Body of pancreas (tissue), 4 donors: ENCODE measurements around the gene GPLD1. TPM values are rescaled to one million over a fixed set of nuclear protein-coding genes. Genes with fewer than 3 reads are reported as not detected.

Source experiments
- ATAC-seq: fragments of 150-250 bp; one replicate; pipeline ENCODE4 v1.9.1; 2016
- DNase-seq, 4 donors: peaks; one replicate each; pipeline ENCODE4 v3.0.0-alpha.2; 2019
- H3K27ac ChIP-seq, 4 donors: fragments of 200-600 bp; sonication (generic); 1 replicate in 3 of 4; 2 replicates in 1 of 4; pipeline versions ENCODE4 v1.5.1 to v1.6.1; 2016 to 2019; ENCODE audit warnings: mild to moderate bottlenecking in 1 of 4, mixed read lengths in 1 of 4, moderate library complexity in 1 of 4
- H3K27me3 ChIP-seq, 2 donors: fragments of 200-600 bp; sonication (generic); one replicate each; pipeline ENCODE4 v1.6.0; 2016; ENCODE audit warnings: mild to moderate bottlenecking in 1 of 2
- H3K36me3 ChIP-seq, 2 donors: fragments of 200-600 bp; sonication (generic); replicated peaks in 1 of 2; 2 replicates each; pipeline ENCODE4 v1.5.1; 2016; ENCODE audit warnings: low read depth in 2 of 2; ENCODE audit not compliant: insufficient read depth in 1 of 2
- H3K4me1 ChIP-seq: fragments of 200-600 bp; sonication (generic); one replicate; pipeline ENCODE4 v1.6.0; 2016
- H3K4me3 ChIP-seq, 2 donors: fragments of 200-600 bp; sonication (generic); 1 replicate in 1 of 2; 2 replicates in 1 of 2; pipeline ENCODE4 v1.5.1; 2016 to 2019
- H3K9me3 ChIP-seq, 3 donors: fragments of 200-600 bp; sonication (generic); 1 replicate in 2 of 3; 2 replicates in 1 of 3; pipeline ENCODE4 v1.5.1; 2016
- POLR2A ChIP-seq, 3 donors: fragments of 450-650 bp; IDR thresholded peaks; one replicate each; pipeline ENCODE4 v1.6.1; 2016; ENCODE audit warnings: antibody characterized with exemption in 3 of 3, mild to moderate bottlenecking in 2 of 3
- WGBS, 2 donors: methylation state at CpG; one replicate each; pipeline ENCODE4 v1.1.5; 2017; 5-methylcytosine and 5-hydroxymethylcytosine counted together
- intact Hi-C: fragments of 100-400 bp; cut with DNase I; formaldehyde crosslinking; loops from one replicate; pipeline ENCODE4 v1.15.1; 2023
- total RNA-seq, 2 donors: library from RNA; depleted of rRNA; stranded (reverse); fragments of >200 nt; gene quantifications; one replicate each; pipeline ENCODE4 v1.1.0, GENCODE V29; 2016
- TF ChIP-seq, protein P1 (sequence below), 7 experiments: fragments of 450-650 bp in 4 of 7; fragments of 200-600 bp in 3 of 7; sonication (generic) in 3 of 7; IDR thresholded peaks; one replicate each; pipeline ENCODE4 v1.5.1; 2016 to 2019; ENCODE audit warnings: antibody characterized with exemption in 7 of 7

The GPLD1 gene
- total RNA-seq, 2 donors from 2014 or later: 0.66 to 2.6 TPM

DNA sequence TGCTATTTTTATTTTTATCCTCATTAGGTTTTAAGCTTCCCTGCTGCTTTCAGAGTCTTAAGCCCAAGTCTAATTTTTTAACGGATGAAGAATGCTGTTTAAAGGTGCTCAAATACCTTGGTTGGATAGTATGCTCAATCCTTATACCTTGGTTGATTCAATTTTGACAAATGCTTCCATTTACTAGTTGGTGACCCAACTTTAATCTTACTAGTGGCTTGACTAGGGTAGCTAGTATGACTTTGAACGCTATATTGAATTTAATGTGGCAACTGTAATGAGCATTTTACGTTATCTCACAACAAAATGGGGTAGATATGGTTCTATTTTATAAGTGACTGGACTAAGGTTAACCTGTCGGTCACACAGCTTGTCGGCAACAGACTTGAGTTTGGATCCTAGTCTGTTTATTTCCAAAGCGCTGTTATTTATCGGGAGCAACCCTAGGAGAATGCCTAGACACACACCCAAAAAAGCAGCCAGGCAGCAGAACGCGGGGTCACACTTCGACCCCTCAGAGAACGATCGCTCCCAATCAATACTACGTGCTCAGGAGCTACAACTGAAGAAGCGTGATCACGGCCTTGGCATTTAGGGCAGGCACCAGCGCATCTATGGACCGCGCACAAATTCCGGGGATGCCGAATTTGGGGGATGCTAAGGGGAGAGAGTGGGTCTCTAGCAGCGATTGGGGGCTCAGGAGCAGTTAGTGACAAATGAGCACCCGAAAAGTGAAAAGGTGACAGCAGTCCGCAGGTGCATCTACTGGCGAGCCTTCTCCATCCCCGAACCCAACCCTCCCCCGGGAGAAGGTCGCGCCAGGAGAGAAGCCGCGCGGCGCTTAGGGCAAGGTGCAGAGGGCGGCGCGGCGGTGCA lies 4.8 kb upstream of the GPLD1 start:
- ATAC-seq (no peak), DNase-seq (no peak)
- 9 to 16% methylated on average over 24 to 36 of the region's 36 CpGs for WGBS, 2 donors
- Histone ChIP-seq H3K4me1 (peaks cover 22% of the 10 kb centered on the region), H3K4me3 (peak overlapping the region; percentile 44 to 63), H3K36me3 (no peaks in the 10 kb centered on the region), H3K9me3 (no peaks in the 10 kb centered on the region), H3K27me3 (no peaks in the 10 kb centered on the region), H3K27ac (peak overlapping the region; percentile 42 to 86 (median 80))
- intact Hi-C loops: no loop called here
- no peak for TF ChIP-seq POLR2A (IDR thresholded peaks at IDR 0.05)

DNA sequence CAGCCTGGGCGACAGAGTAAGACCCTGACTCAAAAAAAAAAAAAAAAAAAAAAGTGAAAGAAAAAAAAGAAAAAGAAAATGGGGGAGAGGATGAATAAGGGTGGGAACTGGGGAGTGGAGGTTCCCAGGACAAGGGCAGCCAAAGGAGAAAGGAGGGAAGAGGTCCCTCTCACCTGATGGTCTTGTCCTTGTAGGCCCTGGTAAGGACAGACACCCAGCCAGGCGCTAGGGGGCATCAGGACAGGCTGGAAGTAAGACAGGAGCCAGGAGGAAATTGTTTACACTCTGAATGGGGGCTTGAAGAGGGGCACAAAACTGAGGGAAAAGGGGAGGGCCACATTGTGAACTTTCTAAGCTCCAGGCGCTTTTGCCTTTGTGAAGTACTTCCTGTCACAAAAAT lies 3.1 kb upstream of the GPLD1 start:
- ATAC-seq (no peak), DNase-seq (peak; percentile 16 to 35 (median 22))
- WGBS, 2 donors: 63 to 83% methylated on average over 2 to 3 of the region's 3 CpGs
- H3K27me3 ChIP-seq: no peaks in the 10 kb centered on the region
- no peaks in the 10 kb centered on the region for H3K36me3 ChIP-seq
- intact Hi-C loops: no loop called here
- H3K4me1 ChIP-seq: peaks cover 22% of the 10 kb centered on the region
- no peak overlapping the region for H3K27ac ChIP-seq
- no peaks in the 10 kb centered on the region for H3K9me3 ChIP-seq
- H3K4me3 ChIP-seq: no peak overlapping the region
- TF ChIP-seq, protein P1, sequence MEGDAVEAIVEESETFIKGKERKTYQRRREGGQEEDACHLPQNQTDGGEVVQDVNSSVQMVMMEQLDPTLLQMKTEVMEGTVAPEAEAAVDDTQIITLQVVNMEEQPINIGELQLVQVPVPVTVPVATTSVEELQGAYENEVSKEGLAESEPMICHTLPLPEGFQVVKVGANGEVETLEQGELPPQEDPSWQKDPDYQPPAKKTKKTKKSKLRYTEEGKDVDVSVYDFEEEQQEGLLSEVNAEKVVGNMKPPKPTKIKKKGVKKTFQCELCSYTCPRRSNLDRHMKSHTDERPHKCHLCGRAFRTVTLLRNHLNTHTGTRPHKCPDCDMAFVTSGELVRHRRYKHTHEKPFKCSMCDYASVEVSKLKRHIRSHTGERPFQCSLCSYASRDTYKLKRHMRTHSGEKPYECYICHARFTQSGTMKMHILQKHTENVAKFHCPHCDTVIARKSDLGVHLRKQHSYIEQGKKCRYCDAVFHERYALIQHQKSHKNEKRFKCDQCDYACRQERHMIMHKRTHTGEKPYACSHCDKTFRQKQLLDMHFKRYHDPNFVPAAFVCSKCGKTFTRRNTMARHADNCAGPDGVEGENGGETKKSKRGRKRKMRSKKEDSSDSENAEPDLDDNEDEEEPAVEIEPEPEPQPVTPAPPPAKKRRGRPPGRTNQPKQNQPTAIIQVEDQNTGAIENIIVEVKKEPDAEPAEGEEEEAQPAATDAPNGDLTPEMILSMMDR (IDR thresholded peaks at IDR 0.05): peak in 4 of 7 experiments; percentile 3 to 18 (median 12)
- TF ChIP-seq POLR2A (IDR thresholded peaks at IDR 0.05): no peak

DNA sequence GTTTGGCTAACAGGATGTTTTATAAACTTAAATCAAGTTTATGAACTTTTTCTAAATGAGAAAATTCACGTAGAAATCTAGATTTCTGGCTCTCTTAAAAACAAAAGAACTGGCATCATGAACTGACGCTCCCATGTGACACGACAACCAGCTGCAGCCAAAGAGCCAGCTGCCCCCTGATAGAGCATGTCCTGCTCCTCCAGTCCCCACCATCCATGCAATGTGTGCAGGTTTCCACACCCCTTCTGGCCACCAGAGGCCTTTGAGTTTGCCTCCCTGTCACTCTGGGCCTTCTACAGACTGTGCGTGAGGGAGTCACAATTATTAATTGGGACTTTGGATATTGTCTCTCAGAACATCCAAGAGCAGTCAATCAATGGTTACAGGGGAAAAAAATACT lies 1.6 kb upstream of the GPLD1 start:
- TF ChIP-seq, protein P1 (IDR thresholded peaks at IDR 0.05): no peak
- TF ChIP-seq POLR2A (IDR thresholded peaks at IDR 0.05): no peak
- H3K27ac ChIP-seq: no peak overlapping the region
- WGBS, 2 donors: 86 to 90% methylated on average over 4 of the region's 4 CpGs
- no peak overlapping the region for H3K4me3 ChIP-seq
- DNase-seq: no peak
- no peaks in the 10 kb centered on the region for H3K27me3 ChIP-seq
- intact Hi-C loops: no loop called here
- H3K9me3 ChIP-seq: no peaks in the 10 kb centered on the region
- peaks cover 18% of the 10 kb centered on the region for H3K4me1 ChIP-seq
- ATAC-seq: no peak
- no peaks in the 10 kb centered on the region for H3K36me3 ChIP-seq

DNA sequence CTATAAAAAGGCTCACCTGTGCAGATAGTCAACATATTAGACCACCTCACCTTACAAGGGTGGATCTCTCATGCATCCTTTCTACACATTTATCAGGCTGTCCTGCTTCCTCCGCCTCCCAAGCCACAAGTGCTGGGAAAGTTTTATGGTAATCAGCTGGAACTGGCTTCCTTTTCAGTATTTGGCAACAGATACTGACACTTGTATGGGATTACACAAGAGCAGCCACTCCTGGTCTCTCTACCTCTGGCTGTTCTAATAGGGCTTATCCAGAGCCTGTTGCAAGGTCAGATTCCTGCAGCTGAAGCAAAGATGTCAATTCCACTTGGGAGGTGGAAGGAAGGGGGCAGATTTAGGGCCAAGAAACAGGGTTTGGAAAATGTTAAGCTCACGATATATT lies 503 bp upstream of the GPLD1 start:
- H3K36me3 ChIP-seq: no peaks in the 10 kb centered on the region
- H3K9me3 ChIP-seq: no peaks in the 10 kb centered on the region
- DNase-seq (peak; percentile 25 to 65 (median 46)), ATAC-seq (peak; percentile 63)
- H3K4me3 ChIP-seq: no peak overlapping the region
- no peaks in the 10 kb centered on the region for H3K27me3 ChIP-seq
- intact Hi-C loops: no loop called here
- H3K4me1 ChIP-seq: peaks cover 14% of the 10 kb centered on the region
- peak overlapping the region in 1 of 4 donors; percentile 8 for H3K27ac ChIP-seq
- 21 to 30% methylated on average over 2 of the region's 2 CpGs for WGBS, 2 donors
- no peak for TF ChIP-seq POLR2A (IDR thresholded peaks at IDR 0.05)
- TF ChIP-seq, protein P1 (IDR thresholded peaks at IDR 0.05): no peak

DNA sequence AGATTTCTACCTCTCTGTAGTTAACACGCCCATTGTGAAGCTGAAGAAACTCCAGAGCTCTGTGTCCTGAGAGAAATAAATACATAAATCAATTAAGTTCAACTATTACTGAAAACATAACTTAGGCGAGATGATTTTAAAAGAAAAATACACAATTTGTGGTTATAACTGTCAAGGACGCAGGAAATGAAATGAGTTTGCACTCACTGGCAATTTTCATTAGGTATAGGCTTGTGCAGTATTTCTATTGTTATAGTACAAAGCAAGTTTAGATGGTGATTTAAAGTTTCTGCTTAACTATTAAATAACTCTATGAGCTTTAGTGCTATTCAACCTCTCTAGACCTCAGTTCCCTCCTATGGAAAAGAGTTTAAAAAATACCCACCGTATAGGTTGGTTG lies 3.3 kb downstream of the GPLD1 start:
- Histone ChIP-seq H3K36me3 (no peaks in the 10 kb centered on the region), H3K27ac (no peak overlapping the region), H3K27me3 (no peaks in the 10 kb centered on the region), H3K4me1 (peaks cover 7% of the 10 kb centered on the region), H3K4me3 (no peak overlapping the region), H3K9me3 (no peaks in the 10 kb centered on the region)
- WGBS, 2 donors: 77 to 79% methylated on average over 4 of the region's 4 CpGs
- no peak for TF ChIP-seq POLR2A (IDR thresholded peaks at IDR 0.05)
- ATAC-seq: no peak
- intact Hi-C loops: no loop called here
- no peak for DNase-seq
